ENCODE results near the gene DPP7. TPM values are rescaled to one million over a fixed set of nuclear protein-coding genes. Genes with fewer than 3 reads are reported as not detected.

DPP7 gene
- total and polyA plus RNA-seq, 2 of the 8 experiments (the other 6 are each of a cell fraction or from before 2014, with no cell fraction given): 21.2 to 26.8 TPM

- TF ChIP-seq, protein P1, sequence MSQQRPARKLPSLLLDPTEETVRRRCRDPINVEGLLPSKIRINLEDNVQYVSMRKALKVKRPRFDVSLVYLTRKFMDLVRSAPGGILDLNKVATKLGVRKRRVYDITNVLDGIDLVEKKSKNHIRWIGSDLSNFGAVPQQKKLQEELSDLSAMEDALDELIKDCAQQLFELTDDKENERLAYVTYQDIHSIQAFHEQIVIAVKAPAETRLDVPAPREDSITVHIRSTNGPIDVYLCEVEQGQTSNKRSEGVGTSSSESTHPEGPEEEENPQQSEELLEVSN (IDR thresholded peaks at IDR 0.05): no peak
Observed at GRCh38 chr9:137138058-137138721, 23.7 kb upstream of the DPP7 start (continued).
